Embryonic facial prominence (tissue), 1 donor: ENCODE measurements around the gene MAP4K2.
A peak's percentile ranks its signal among the peaks of the same experiment; 100 is the strongest.
"Not testable (repeated sequence)": the region's sequence is repeated elsewhere in the genome, so short reads cannot be mapped to it uniquely, and the experiment has no call there.

Experiments used
- DNase-seq: peaks from one replicate; pipeline ENCODE4 v3.0.0-alpha.2; 2016; ENCODE audit errors: extremely low spot score

Gene MAP4K2

GRCh38 chr11:64803158-64803845, at the start of gene MAP4K2:
TSS of gene MAP4K2 (minus strand) at chr11:64803214. CDS start at chr11:64803149, 65 bp downstream.
- peak; percentile 69 for DNase-seq

GRCh38 chr11:64851831-64852351, 48.9 kb upstream of the MAP4K2 start:
- no peak for DNase-seq

- no peak for DNase-seq
These were observed 48.1 kb upstream of the MAP4K2 start for GRCh38 chr11:64850979-64851567.

- DNase-seq = no peak
These were observed 46.8 kb upstream of the MAP4K2 start for GRCh38 chr11:64849598-64850356.

- DNase-seq = no peak
These were observed 46.0 kb upstream of the MAP4K2 start for GRCh38 chr11:64848826-64849597.

GRCh38 chr11:64848214-64848825, 45.3 kb upstream of the MAP4K2 start:
- DNase-seq = no peak

GRCh38 chr11:64846998-64847666, 44.1 kb upstream of the MAP4K2 start:
- DNase-seq = peak; percentile 78

GRCh38 chr11:64845776-64846129, 42.7 kb upstream of the MAP4K2 start:
- not testable (repeated sequence) for DNase-seq

- no peak for DNase-seq
These were observed 42.2 kb upstream of the MAP4K2 start for GRCh38 chr11:64845129-64845775.

- no peak for DNase-seq
These were observed 41.5 kb upstream of the MAP4K2 start, which contains the start of gene CDC42BPG for GRCh38 chr11:64844330-64845128. TSS of gene CDC42BPG (minus strand) at chr11:64844653. CDS start at chr11:64844569, 84 bp downstream.

GRCh38 chr11:64843686-64844329, 40.8 kb upstream of the MAP4K2 start:
- no peak for DNase-seq

- DNase-seq = no peak
These were observed 40.1 kb upstream of the MAP4K2 start for GRCh38 chr11:64842851-64843685.

GRCh38 chr11:64842366-64842759, 39.3 kb upstream of the MAP4K2 start:
- no peak for DNase-seq

GRCh38 chr11:64841592-64842365, 38.8 kb upstream of the MAP4K2 start:
- DNase-seq = no peak

- DNase-seq = no peak
These were observed 37.1 kb upstream of the MAP4K2 start for GRCh38 chr11:64839887-64840782.

GRCh38 chr11:64839335-64839734, 36.3 kb upstream of the MAP4K2 start:
- no peak for DNase-seq
